K562 (cell line): ENCODE results near the gene OTOG. TPM values are rescaled to one million over a fixed set of nuclear protein-coding genes. Genes with fewer than 3 reads are reported as not detected.

ENCODE experiments used
- ATAC-seq: fragments of 200-7000 bp; cut with Tn5 transposase; 3 replicates; pipeline ENCODE4 v1.9.1; 2020; ENCODE audit warnings: moderate library complexity
- BruUV-seq: library from RNA; stranded (reverse); fragments of 400-500 nt; replicated peaks from 2 replicates; lab custom pipeline; 2021; lab: Mats Ljungman, UMichigan
- CTCF ChIA-PET: fragments of 300-600 bp; formaldehyde crosslinking; extraction: SDS; loops from one replicate; lab custom pipeline; 2021; ENCODE audit warnings: low intra/inter-chr PET ratio; lab: Yijun Ruan, JAX
- POLR2A ChIA-PET: fragments of 300-600, 350-650 bp; sonication (Branson Sonifier 250); formaldehyde crosslinking; extraction: SDS; loops from one replicate; lab custom pipeline; 2021; ENCODE audit warnings: antibody characterized with exemption, inconsistent platforms; lab: Yijun Ruan, JAX
- DNase-seq, 4 experiments: peaks; one replicate each; pipeline versions ENCODE4 v3.0.0 to v3.0.0-alpha.2; 2011 to 2018; ENCODE audit warnings: low spot score in 3 of 4, mixed read lengths in 3 of 4; ENCODE audit errors: extremely low read depth in 1 of 4
- FAIRE-seq: peaks from 2 replicates; lab custom pipeline; 2011; peaks lifted over from hg19 to GRCh38; lab: Jason Lieb, UNC
- H2AFZ ChIP-seq: 2 replicates; pipeline ENCODE4 v1.6.0; 2011; ENCODE audit warnings: low read depth, low read length, control low read depth, inconsistent platforms
- H3K27ac ChIP-seq: fragments of 200-600 bp; 3 replicates; pipeline ENCODE4 v1.8.0; 2011; ENCODE audit warnings: low read depth, mild to moderate bottlenecking, control low read depth, inconsistent platforms, low read length, moderate library complexity, mixed read lengths; ENCODE audit errors: extremely low read depth
- H3K27me3 ChIP-seq, 2 experiments: fragments of 300-600 bp in 1 of 2; 2 replicates in 1 of 2; 3 replicates in 1 of 2; pipeline versions ENCODE4 v1.6.0 to v1.8.0; 2011; ENCODE audit warnings: inconsistent platforms in 2 of 2, low read length in 2 of 2, mild to moderate bottlenecking in 1 of 2, mixed read lengths in 1 of 2, moderate library complexity in 1 of 2; ENCODE audit not compliant: control insufficient read depth in 2 of 2, insufficient read depth in 2 of 2
- H3K36me3 ChIP-seq: fragments of 300-600 bp; 3 replicates; pipeline ENCODE4 v1.8.0; 2011; ENCODE audit warnings: mild to moderate bottlenecking, low read length, inconsistent platforms; ENCODE audit not compliant: control insufficient read depth, insufficient read depth
- H3K4me1 ChIP-seq, 2 experiments: fragments of 200-600 bp in 1 of 2; replicated peaks in 1 of 2; 2 replicates in 1 of 2; 3 replicates in 1 of 2; pipeline versions ENCODE4 v1.5.1 to v1.8.0; 2011; ENCODE audit warnings: inconsistent platforms in 2 of 2, low read length in 2 of 2, mild to moderate bottlenecking in 1 of 2, mixed read lengths in 1 of 2, moderate library complexity in 1 of 2; ENCODE audit not compliant: control insufficient read depth in 2 of 2, insufficient read depth in 2 of 2
- H3K4me2 ChIP-seq: 2 replicates; pipeline ENCODE4 v1.6.1; 2011; ENCODE audit warnings: low read length, control low read depth, inconsistent platforms, mixed read lengths; ENCODE audit not compliant: insufficient read depth
- H3K4me3 ChIP-seq: fragments of 200-600 bp; sonication (generic), shearing (Covaris generic); 2 replicates; pipeline ENCODE4 v1.5.1; 2016; ENCODE audit warnings: control low read depth, inconsistent platforms
- H3K79me2 ChIP-seq: fragments of 200-600 bp; 3 replicates; pipeline ENCODE4 v1.8.0; 2011; ENCODE audit warnings: low read length, inconsistent platforms; ENCODE audit not compliant: control insufficient read depth, insufficient read depth
- H3K9ac ChIP-seq, 2 experiments: 2 replicates each; pipeline versions ENCODE4 v1.6.0 to v1.6.1; 2011; ENCODE audit warnings: low read depth in 2 of 2, low read length in 2 of 2, control low read depth in 1 of 2, inconsistent platforms in 1 of 2, mild to moderate bottlenecking in 1 of 2, mixed read lengths in 1 of 2; ENCODE audit not compliant: insufficient read depth in 1 of 2
- H3K9me1 ChIP-seq: one replicate; pipeline ENCODE4 v1.6.0; 2011; ENCODE audit warnings: inconsistent platforms, mild to moderate bottlenecking, low read length, moderate library complexity; ENCODE audit not compliant: control insufficient read depth, insufficient read depth
- H3K9me3 ChIP-seq: replicated peaks from 2 replicates; pipeline ENCODE4 v1.5.1; 2011; ENCODE audit warnings: low read depth, low read length, inconsistent platforms; ENCODE audit not compliant: control insufficient read depth, insufficient read depth
- H4K20me1 ChIP-seq: replicated peaks from 2 replicates; pipeline ENCODE4 v1.6.1; 2011; ENCODE audit warnings: low read length, inconsistent platforms, mixed read lengths; ENCODE audit not compliant: control insufficient read depth, insufficient read depth
- CBFA2T3 ChIP-seq: fragments of 450-650 bp; IDR thresholded peaks from 2 replicates; pipeline ENCODE4 v1.6.1; 2017
- CTCF ChIP-seq, 3 experiments: IDR thresholded peaks in 2 of 3; conservative IDR thresholded peaks in 1 of 3; 2 replicates each; pipeline ENCODE4 v1.5.1; 2011 to 2012; ENCODE audit warnings: low read length in 3 of 3, mild to moderate bottlenecking in 3 of 3, control low read depth in 2 of 3, improper control_type of control experiment in 1 of 3, inconsistent platforms in 1 of 3, low read depth in 1 of 3, mixed read lengths in 1 of 3, moderate library complexity in 1 of 3; ENCODE audit not compliant: insufficient read depth in 2 of 3
- NR4A1 ChIP-seq, 2 experiments: fragments of 250-450 bp in 1 of 2; fragments of 450-650 bp in 1 of 2; sonication (Bioruptor Pico) in 1 of 2; IDR thresholded peaks; 2 replicates each; pipeline versions ENCODE4 v1.4.0 to v1.6.1; 2016 to 2020; ENCODE audit warnings: mild to moderate bottlenecking in 2 of 2, missing compliant biosample characterization in 1 of 2, missing genetic modification characterization in 1 of 2, moderate library complexity in 1 of 2
- SMARCA5 ChIP-seq: fragments of 450-650 bp; IDR thresholded peaks from 2 replicates; pipeline ENCODE4 v1.6.1; 2016
- in situ Hi-C: fragments of 300-500 bp; cut with MboI; formaldehyde crosslinking; loops from 4 replicates; pipeline ENCODE4 v1.15.0; 2018; ENCODE audit warnings: inconsistent platforms, mixed read lengths
- intact Hi-C: fragments of 100-400 bp; cut with micrococcal nuclease; formaldehyde crosslinking; loops from 2 replicates; pipeline ENCODE4 v1.14.2; 2022
- polyA plus RNA-seq, 8 experiments: library from polyadenylated mRNA; depleted of rRNA in 4 of 8; stranded (reverse) in 5 of 8; unstranded in 3 of 8; fragments of >200 nt; fragmentation: Nextera tagmentation in 2 of 8; fragmentation: Illumina TruSeq in 1 of 8; extraction: Ambion mirVana in 2 of 8; extraction: Trizol in 1 of 8; gene quantifications; 2 replicates each; pipeline versions ENCODE4 v1.2.1 to v1.2.3, GENCODE V29; 2011 to 2014; ENCODE audit warnings: inconsistent platforms in 1 of 8, missing spikeins in 1 of 8
- total RNA-seq, 7 experiments: library from RNA; depleted of rRNA in 6 of 7; stranded (reverse); fragments of >200 nt in 6 of 7; fragmentation: Illumina TruSeq in 2 of 7; extraction: Trizol in 2 of 7; gene quantifications; 2 replicates each; pipeline versions ENCODE4 v1.2.1 to v1.2.3, GENCODE V29; 2011 to 2021; ENCODE audit warnings: low replicate concordance in 1 of 7

Gene OTOG
- total and polyA plus RNA-seq, 9 of the 15 experiments (the other 6 are each of a cell fraction or from before 2014, with no cell fraction given) = not detected

DNA sequence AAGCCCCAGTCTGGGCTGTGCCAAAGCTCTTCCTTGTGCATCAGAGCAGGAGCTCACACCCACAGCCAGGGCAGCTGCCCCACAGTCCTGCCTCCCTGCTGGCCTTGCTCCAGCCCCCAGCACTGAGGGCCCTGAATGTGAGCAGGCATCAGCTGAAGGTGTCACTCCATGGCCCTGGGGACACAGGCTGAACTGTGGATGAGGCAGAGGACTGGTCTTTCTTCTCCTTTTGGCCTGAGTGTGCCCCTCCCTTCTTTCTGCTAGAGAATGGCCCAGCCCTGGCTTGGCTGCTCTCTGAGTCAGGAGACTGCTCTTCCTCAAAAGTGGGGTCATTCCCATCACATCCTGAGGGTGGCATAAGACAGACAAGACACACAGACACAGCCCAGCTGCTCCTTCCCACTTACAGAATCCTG lies 16.2 kb downstream of the OTOG start:
- POLR2A ChIA-PET = no interaction called here
- no TSS peak for BruUV-seq
- FAIRE-seq = no peak

More for the DNA sequence above, 16.2 kb downstream of the OTOG start:
- DNase-seq (no peak), ATAC-seq (peak; percentile 81)
- H3K4me1 ChIP-seq = no peaks in the 10 kb centered on the region; a peak in 1 of 5 replicates
- in situ Hi-C loops = no loop called here
- H3K4me3 ChIP-seq = no peak overlapping the region
- no peak overlapping the region for H3K4me2 ChIP-seq
- 0 out of 2 replicates have a peak, but pooled peaks cover 6% of the 10 kb centered on the region for H4K20me1 ChIP-seq
- no peaks in the 10 kb centered on the region for H3K9me1 ChIP-seq
- no peak overlapping the region for H3K27ac ChIP-seq
- H2AFZ ChIP-seq = no peak overlapping the region
- CTCF ChIA-PET = no interaction called here
- no peaks in the 10 kb centered on the region for H3K9me3 ChIP-seq
- no peaks in the 10 kb centered on the region for H3K36me3 ChIP-seq
- no peak for TF ChIP-seq CBFA2T3
- TF ChIP-seq SMARCA5 = no peak
- peak in 2 of 3 experiments; percentile 9 to 21; a peak in 2 of 6 replicates for TF ChIP-seq CTCF (IDR thresholded peaks at IDR 0.05 in 2 of 3, conservative IDR thresholded peaks at IDR 0.05 in 1 of 3; ENCODE audit: insufficient read depth in 2 of 3, low read depth in 1 of 3, low read length in 3 of 3)
- TF ChIP-seq NR4A1 (CRISPR knock-in tag; IDR thresholded peaks at IDR 0.05) = no peak
- no peak for TF ChIP-seq NR4A1 (tag; IDR thresholded peaks at IDR 0.05)
- H3K79me2 ChIP-seq = no peaks in the 10 kb centered on the region
- peak overlapping the region in 1 of 2 experiments; percentile 56; a peak in 1 of 4 replicates for H3K9ac ChIP-seq
- peaks cover 0 to 19% of the 10 kb centered on the region in 2 experiments; a peak in 2 of 5 replicates for H3K27me3 ChIP-seq
- intact Hi-C loops = no loop called here
